ENCODE data around the gene ISCU. TPM values are rescaled to one million over a fixed set of nuclear protein-coding genes. Genes with fewer than 3 reads are reported as not detected.

The ISCU gene
- polyA plus RNA-seq, 1 donor (not counting 4 experiments of a cell fraction or from before 2014, with no cell fraction given), result 106 TPM

DNA sequence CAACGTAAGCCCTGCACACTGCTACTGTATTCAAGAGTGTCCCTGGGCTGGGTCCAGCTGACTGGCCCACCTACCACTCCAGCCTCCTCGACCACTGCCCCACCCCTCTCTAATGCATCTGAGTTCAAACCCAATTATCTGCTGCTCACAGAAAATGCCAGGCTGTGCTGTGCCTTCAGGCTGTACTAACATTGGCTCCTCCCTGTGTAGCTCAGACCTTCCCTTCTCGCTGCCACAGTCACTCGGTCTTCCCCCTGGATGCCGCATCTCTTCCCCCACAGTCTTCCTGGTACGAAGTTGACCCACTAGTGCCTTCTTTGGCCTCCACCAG, 35.3 kb upstream of the ISCU start:
- H4K20me1 ChIP-seq (ENCODE audit: control insufficient read depth, extremely low read depth, insufficient read depth, low read length), result no peaks in the 10 kb centered on the region
- no peak overlapping the region for H3K4me3 ChIP-seq (ENCODE audit: control insufficient read depth in 2 of 3, extremely low read depth in 1 of 3, insufficient read depth in 2 of 3, low read depth in 1 of 3, low read length in 3 of 3)
- no peak overlapping the region for H3K4me2 ChIP-seq (ENCODE audit: control insufficient read depth, extremely low read depth, insufficient read depth, low read depth, low read length)
- H3K9me1 ChIP-seq (ENCODE audit: control insufficient read depth, extremely low read depth, insufficient read depth, low read length), result no peaks in the 10 kb centered on the region
- no peak overlapping the region for H3K27ac ChIP-seq (ENCODE audit: control insufficient read depth, insufficient read depth, low read length)
- no peak overlapping the region for H2AFZ ChIP-seq (ENCODE audit: control insufficient read depth, low read length)
- FAIRE-seq (no peak), DNase-seq (ENCODE audit: low read depth, low spot score) (no peak)
- H3K9ac ChIP-seq (ENCODE audit: control insufficient read depth, extremely low read depth, insufficient read depth, low read length), result no peak overlapping the region
- dilution Hi-C loops (cut with MboI; ENCODE audit: extremely low pct_ligation_motif_present, low sequenced_read_pairs), result no loop called here
- peaks cover 53 to 64% of the 10 kb centered on the region in 2 experiments for H3K36me3 ChIP-seq (ENCODE audit: control insufficient read depth in 2 of 2, extremely low read depth in 1 of 2, insufficient read depth in 2 of 2, low read length in 2 of 2)
- peaks cover 2% of the 10 kb centered on the region for H3K79me2 ChIP-seq (ENCODE audit: control insufficient read depth, insufficient read depth, low read length)
- no peaks in the 10 kb centered on the region for H3K27me3 ChIP-seq (ENCODE audit: control insufficient read depth, extremely low read depth, insufficient read depth, low read length)
- H3K4me1 ChIP-seq (ENCODE audit: control insufficient read depth, extremely low read depth, insufficient read depth, low read length), result no peaks in the 10 kb centered on the region
- H3K9me3 ChIP-seq (ENCODE audit: control insufficient read depth, low read depth, low read length), result no peaks in the 10 kb centered on the region
- TF ChIP-seq, protein P1, sequence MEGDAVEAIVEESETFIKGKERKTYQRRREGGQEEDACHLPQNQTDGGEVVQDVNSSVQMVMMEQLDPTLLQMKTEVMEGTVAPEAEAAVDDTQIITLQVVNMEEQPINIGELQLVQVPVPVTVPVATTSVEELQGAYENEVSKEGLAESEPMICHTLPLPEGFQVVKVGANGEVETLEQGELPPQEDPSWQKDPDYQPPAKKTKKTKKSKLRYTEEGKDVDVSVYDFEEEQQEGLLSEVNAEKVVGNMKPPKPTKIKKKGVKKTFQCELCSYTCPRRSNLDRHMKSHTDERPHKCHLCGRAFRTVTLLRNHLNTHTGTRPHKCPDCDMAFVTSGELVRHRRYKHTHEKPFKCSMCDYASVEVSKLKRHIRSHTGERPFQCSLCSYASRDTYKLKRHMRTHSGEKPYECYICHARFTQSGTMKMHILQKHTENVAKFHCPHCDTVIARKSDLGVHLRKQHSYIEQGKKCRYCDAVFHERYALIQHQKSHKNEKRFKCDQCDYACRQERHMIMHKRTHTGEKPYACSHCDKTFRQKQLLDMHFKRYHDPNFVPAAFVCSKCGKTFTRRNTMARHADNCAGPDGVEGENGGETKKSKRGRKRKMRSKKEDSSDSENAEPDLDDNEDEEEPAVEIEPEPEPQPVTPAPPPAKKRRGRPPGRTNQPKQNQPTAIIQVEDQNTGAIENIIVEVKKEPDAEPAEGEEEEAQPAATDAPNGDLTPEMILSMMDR (optimal IDR thresholded peaks at IDR 0.05 in 1 of 3, IDR thresholded peaks at IDR 0.05 in 1 of 3, conservative IDR thresholded peaks at IDR 0.05 in 1 of 3; ENCODE audit: extremely low read depth in 1 of 3, insufficient read depth in 2 of 3, low read length in 3 of 3), result no peak
- TF ChIP-seq EZH2 (IDR thresholded peaks at IDR 0.05; ENCODE audit: low read length), result no peak

DNA sequence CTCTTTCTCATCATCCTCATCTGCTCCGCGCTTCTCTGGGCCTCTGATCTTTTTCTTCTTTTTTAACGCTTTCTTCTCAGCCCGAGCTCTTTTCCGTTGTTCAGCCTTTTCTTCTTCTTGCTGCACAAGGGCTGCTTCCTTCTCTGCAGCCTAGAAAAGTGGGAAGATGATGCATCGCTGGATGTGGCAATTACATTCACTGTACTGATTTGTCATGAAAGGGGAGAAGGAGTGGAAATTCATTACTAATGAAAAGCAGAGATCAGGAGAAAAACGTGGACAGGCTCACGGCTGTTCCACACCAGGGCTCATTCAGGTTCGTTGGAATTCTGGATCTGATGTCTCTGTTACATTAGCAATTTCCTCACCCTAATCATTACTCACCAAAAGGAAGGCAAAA, 32.2 kb upstream of the ISCU start:
- Histone ChIP-seq H3K27ac (ENCODE audit: control insufficient read depth, insufficient read depth, low read length) (no peak overlapping the region), H3K4me3 (ENCODE audit: control insufficient read depth in 2 of 3, extremely low read depth in 1 of 3, insufficient read depth in 2 of 3, low read depth in 1 of 3, low read length in 3 of 3) (no peak overlapping the region), H3K9ac (ENCODE audit: control insufficient read depth, extremely low read depth, insufficient read depth, low read length) (no peak overlapping the region), H3K9me1 (ENCODE audit: control insufficient read depth, extremely low read depth, insufficient read depth, low read length) (no peaks in the 10 kb centered on the region), H3K27me3 (ENCODE audit: control insufficient read depth, extremely low read depth, insufficient read depth, low read length) (no peaks in the 10 kb centered on the region), H2AFZ (ENCODE audit: control insufficient read depth, low read length) (no peak overlapping the region), H4K20me1 (ENCODE audit: control insufficient read depth, extremely low read depth, insufficient read depth, low read length) (no peaks in the 10 kb centered on the region), H3K36me3 (ENCODE audit: control insufficient read depth in 2 of 2, extremely low read depth in 1 of 2, insufficient read depth in 2 of 2, low read length in 2 of 2) (peaks cover 40 to 54% of the 10 kb centered on the region in 2 experiments), H3K4me2 (ENCODE audit: control insufficient read depth, extremely low read depth, insufficient read depth, low read depth, low read length) (no peak overlapping the region), H3K4me1 (ENCODE audit: control insufficient read depth, extremely low read depth, insufficient read depth, low read length) (no peaks in the 10 kb centered on the region), H3K9me3 (ENCODE audit: control insufficient read depth, low read depth, low read length) (no peaks in the 10 kb centered on the region), H3K79me2 (ENCODE audit: control insufficient read depth, insufficient read depth, low read length) (peaks cover 2% of the 10 kb centered on the region)
- no peak for TF ChIP-seq EZH2 (IDR thresholded peaks at IDR 0.05; ENCODE audit: low read length)
- TF ChIP-seq, protein P1 (optimal IDR thresholded peaks at IDR 0.05 in 1 of 3, IDR thresholded peaks at IDR 0.05 in 1 of 3, conservative IDR thresholded peaks at IDR 0.05 in 1 of 3; ENCODE audit: extremely low read depth in 1 of 3, insufficient read depth in 2 of 3, low read length in 3 of 3), result no peak
- no peak for FAIRE-seq
- DNase-seq (ENCODE audit: low read depth, low spot score), result no peak
- dilution Hi-C loops (cut with MboI; ENCODE audit: extremely low pct_ligation_motif_present, low sequenced_read_pairs), result no loop called here

All from keratinocyte (primary cell).